Right ventricle myocardium inferior (tissue), 1 donor: ENCODE measurements around the gene ARMH4. TPM values are rescaled to one million over a fixed set of nuclear protein-coding genes. Genes with fewer than 3 reads are reported as not detected.

Experiments used
- total RNA-seq: library from RNA; stranded (reverse); fragmentation: NEBNext Ultra II Directional; extraction: Animal tissue kit (Norgen Biotek cat#: 25700); gene quantifications from one replicate; pipeline ENCODE4 v1.2.1, GENCODE V29; 2021
- donor health status: DM: no; HTN: yes; CAD: no; lungs with severe emphysema.

Gene ARMH4
- total RNA-seq, 1 donor from 2014 or later, result 5.5 TPM

Other genes with a start within 250 kb of the ARMH4 start
- 75.5 TPM for gene ACTR10, start 47.9 kb upstream of the ARMH4 start, total RNA-seq
- 149 TPM for gene PSMA3, start 92.6 kb upstream of the ARMH4 start, total RNA-seq
- gene ARID4A, start 146.3 kb upstream of the ARMH4 start, total RNA-seq, result 14.7 TPM
- not detected for gene TOMM20L, start 243.7 kb upstream of the ARMH4 start, total RNA-seq